Activated CD4-positive, CD25-positive, alpha-beta regulatory T cell treated with anti-CD3 and anti-CD28 coated beads, Interleukin-2, amount 50 U/mL, for 72 hours (primary cell): ENCODE measurements around the gene TMEM242.

Experiments
- DNase-seq: peaks from one replicate; pipeline ENCODE4 v3.0.0; 2021

TMEM242 gene

GRCh38 chr6:157246048-157246630, 77.2 kb downstream of the TMEM242 start:
- no peak for DNase-seq

DNA sequence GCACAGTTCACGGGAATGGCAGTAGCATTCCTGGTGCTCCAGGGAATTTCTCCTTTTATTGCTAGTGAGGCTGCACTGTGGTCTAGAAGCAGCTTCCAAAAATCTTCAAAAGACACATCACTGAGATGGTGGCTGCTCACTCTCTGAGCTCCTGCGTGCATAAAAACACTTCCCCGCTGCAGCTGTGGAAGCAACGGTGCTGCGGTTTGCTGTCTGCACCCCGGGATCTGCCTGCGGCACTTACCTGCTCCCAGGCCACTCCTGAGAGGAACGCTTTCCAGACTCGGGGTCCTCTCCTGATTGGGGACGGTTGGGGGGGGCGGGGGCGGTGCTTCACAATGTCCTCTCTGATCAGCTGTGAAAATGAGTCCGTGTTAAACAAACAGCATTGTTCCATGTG, 77.9 kb downstream of the TMEM242 start:
- no peak for DNase-seq

DNA sequence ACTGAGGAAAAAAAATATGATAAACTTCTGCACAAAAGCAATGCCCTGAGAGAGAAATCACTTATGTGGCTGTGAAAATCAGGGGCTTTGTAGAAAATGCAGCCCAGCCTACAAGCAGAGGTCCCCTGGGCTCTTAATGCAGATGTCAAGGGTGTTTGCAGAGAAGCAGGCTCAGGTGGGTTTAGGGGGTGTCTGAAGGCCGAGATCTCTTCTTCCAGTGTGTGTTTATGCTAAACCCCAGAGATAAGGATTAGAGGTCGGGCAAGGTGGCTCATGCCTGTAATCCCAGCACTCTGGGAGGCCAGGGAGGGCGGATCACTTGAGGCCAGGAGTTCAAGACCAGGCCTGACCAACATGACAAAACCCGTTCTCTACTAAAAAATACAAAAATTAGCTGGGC, 78.5 kb downstream of the TMEM242 start:
- DNase-seq = no peak

DNA sequence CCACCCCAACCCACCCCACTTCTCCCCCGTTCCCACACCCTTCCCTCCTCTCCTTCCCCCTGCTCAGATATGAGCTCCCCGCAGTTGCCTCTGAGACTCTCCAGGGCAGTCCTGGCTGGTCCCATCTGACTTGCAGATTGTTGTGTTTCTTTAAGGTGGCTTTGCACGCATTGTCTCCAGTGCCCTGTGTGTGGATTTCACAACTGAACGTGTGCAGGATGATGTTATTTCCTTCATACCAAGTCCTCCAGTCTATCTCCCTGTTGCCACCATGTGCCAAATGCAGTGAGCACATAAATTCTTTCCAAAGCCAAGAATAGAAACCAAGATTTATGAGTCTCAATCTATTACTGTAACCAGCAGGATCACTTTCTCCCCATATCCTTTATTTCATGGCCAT, 79.1 kb downstream of the TMEM242 start:
- no peak for DNase-seq

DNA sequence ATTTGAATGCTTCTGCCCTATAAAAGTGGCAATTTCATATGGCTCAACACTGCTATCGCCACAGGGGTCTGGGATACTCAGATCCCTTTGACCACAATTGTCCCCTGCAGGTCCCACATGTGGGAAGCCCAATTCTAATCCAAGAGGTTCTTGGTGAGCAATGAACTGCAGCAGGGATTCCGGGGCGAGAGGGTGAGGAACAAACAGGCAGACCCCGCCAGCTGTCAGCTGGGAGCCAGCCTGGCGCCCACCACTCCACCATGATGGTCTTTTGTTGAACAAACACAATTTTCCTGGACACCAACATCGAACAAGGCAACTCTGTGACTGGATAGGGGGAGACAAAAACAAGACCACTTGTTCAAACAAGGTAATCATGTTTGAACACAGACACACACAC, 80.5 kb downstream of the TMEM242 start:
- DNase-seq = no peak

GRCh38 chr6:157240960-157241311, 82.4 kb downstream of the TMEM242 start:
- no peak for DNase-seq

DNA sequence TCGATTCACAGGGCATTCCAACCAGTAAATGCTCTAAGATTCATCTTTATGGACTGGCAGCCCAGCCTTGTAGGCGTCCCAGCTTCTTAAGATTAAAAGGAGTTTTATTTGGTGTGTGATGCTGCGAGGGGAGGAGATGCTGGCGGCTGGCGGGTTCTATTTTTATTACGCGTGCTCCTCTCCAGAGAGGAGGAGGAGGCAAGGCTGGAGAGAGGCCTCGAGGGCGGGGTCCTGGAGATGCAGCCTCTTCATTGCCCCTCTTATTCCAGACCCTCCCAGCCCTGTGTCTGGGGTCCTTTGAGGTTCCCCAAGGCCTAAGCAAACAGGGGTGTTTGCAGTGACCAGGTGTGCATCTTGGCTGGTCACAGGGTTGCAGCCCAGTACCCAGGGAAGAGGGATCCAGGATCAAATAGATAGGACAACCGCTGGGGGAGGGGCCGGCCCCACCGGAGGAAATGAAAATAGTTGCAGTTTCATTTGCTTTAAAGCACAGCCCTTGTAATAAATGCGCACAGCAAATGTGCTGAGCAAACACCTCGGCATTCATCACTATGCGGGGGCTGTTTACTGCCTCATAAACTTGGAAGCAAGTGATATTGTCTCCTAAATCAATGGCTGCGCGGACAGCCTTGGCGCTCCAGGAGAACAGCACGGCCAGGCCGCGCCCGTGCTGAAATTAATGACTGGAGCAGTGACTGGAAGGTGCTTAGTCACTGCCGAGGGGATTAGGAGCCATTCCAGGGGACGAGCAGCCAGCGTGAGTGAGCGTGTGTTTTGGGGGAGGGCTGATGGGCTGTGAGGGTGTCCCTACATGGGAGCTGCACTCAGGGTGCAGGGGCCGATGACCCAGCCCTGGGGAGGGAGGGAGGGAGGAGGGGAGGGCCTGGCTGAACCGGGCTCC, 83.0 kb downstream of the TMEM242 start:
- DNase-seq = no peak

DNA sequence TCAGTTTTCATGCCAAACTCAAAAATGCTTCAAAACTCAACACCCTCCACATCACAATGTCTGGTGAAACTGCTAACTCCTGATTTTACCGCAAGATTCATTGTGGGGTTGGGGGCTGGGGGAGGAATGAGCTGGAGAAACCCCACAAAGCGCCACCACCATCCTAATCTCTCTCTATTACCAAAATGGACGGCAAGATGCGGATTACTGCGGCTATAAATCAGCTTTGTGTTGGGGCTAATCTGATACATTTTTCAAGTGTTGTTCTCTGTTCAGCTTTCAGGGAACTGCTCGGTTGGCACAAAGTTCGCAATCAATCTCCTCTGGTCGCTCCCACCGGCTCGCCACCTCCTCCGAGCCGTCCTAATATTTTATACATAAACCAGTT, 83.7 kb downstream of the TMEM242 start:
- no peak for DNase-seq
